Superior temporal gyrus (tissue), 1 donor: Measurements from ENCODE around the gene RASGRP1.

Experiments used
- DNase-seq: peaks from one replicate; pipeline ENCODE4 v3.0.0-alpha.2; 2016; ENCODE audit errors: extremely low spot score

RASGRP1 gene

GRCh38 chr15:38460543-38460942 lies 104.1 kb downstream of the RASGRP1 start:
- DNase-seq, result no peak

DNA sequence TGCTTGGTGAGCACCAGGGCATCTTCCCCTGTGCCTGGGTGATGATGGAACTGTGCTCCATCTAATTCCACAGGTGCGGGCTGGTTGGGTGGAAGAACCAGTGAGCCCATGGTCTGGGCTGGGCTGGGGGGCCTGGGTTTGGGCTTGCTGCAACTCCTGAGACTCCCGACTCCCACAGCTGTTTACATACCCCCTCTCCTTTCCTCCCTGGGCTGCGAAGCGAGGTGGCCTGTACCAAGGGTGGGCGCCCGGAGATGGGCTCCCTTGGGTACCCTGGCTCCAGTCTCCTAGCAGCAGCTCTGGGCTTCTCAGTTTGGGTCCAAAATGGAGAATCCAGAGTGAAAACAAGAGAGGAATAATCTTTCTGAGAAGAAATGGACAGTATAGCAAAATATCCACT lies 105.1 kb downstream of the RASGRP1 start:
- DNase-seq, result no peak

DNA sequence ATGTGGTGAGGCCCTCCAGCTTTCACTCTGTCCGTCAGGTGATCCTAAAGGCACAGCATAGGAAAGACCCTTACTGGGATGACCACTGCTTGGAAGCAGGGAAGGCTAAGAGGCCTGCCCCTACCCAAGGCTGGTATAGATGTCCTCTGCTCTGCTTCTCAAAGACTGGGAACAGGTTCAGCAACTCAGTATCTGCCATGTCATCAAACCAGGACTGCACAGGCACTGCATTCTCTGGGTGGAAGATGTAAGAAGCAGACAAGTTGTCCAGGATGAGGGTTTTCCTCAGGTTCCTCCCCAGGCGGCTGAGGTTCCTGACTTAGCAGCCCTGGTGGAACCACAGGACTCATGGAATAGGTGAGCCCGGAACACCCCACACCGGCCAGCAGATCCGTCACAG lies 106.0 kb downstream of the RASGRP1 start:
- no peak for DNase-seq

DNA sequence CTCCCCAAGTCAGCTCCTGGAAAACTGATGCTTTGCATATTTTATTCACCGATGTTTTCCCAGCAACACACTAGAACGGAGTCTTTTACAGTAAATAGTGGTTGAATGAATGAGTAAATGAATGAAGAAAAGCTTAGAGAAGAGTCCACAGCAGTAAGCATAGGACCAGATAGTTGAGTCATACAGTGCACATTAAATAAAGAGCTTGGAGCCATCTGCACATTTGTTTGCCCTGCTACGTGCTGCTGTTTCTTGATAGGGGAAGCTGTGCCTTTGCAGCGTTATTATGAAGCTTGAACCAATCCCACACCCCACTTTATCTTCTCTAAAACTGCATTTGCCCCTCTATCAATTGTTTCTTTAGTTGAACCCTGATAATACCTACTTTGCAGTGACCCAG lies 109.5 kb downstream of the RASGRP1 start:
- no peak for DNase-seq

- no peak for DNase-seq
These were observed 109.9 kb downstream of the RASGRP1 start for GRCh38 chr15:38454696-38455090.

- peak; percentile 96 for DNase-seq
These were observed 110.5 kb downstream of the RASGRP1 start, which contains the start of gene FAM98B for GRCh38 chr15:38453971-38454695. Gene FAM98B, plus strand, starts transcription at chr15:38454127. Its CDS starts 35 bp downstream, at chr15:38454162.

DNA sequence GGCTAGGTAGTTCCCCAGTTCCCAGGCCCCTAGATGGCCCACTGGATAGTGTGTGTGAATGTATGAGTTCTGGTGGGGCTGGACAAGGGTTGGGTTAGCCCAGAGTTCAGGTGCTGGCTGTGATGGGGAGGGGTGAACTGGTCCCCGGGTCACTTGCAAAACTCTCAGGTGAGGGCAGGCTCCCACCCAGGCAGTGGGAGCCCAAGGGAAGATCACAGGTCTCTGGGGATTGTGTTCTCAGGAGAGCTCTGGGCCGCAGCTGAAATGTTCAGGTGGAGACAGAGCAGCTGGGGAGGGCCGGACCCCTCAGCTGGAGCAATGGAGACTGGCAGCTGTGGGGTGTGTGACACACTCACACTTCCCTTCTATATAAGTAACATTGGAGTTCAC lies 123.5 kb downstream of the RASGRP1 start:
- no peak for DNase-seq

DNA sequence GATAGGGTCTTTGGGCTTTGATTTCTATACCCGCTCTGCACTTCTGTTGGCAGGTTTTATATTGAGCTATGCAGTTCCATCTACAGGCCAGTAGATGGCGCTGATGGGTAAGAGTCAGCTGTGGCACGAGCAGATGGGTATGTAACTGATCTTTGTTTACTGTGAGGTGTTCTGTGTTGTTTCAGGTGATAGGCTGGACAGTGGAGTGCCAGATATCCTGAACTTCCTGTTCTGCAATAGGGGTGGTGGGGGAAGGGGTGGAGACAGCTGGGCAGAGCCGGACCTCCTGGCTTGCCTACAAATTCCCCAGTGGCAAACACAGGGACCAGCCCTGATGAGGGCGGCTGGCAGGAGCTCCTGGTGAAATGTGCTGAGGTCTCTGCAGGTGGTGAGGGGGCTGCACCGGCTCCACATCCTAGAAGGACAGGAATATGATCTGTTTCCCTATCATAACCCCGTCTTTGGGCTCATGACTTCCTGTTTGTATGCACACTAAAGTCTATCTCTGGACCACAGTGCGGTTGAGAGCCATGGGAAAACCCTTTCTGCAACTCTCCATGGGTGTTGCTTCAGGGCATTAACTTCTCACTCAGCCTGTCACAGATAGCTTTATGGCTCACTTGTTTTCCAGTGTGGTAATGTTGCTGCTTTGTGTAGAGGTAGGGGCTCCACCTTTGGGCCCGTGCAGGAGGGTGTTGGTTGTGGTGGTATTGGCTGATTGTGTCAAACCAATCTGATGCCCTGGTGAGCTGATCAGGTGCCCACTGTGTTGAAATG lies 124.1 kb downstream of the RASGRP1 start:
- peak; percentile 81 for DNase-seq
